ENCODE data around the gene TAC3. TPM values are rescaled to one million over a fixed set of nuclear protein-coding genes. Genes with fewer than 3 reads are reported as not detected.

The TAC3 gene
- total and polyA plus RNA-seq, 2 of the 8 experiments (the other 6 are each of a cell fraction or from before 2014, with no cell fraction given), result 9.7 to 45.3 TPM

DNA sequence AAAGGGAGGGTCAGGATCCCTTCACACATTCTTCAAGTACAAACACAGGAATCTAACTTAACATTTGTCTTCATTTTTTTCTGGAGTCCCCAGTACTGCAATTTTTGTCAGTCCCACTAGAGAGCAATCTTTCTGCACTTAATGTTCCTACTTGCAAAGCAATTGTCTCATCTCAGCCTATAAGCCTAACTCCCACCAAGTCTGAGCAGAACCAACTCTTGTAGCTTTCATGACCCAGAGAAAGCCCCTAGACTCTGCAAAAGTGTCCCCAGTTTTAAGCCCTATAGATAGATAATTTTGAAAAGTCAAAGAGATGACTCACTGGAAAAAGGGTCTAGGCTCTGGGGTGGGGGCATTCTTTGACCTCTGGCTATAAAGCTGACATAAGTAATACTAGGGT, 8.2 kb downstream of the TAC3 start:
- H3K79me1 ChIP-seq (ENCODE audit: low read depth, low read length), result peaks cover 9% of the 10 kb centered on the region; the same call in 1 of the 2 replicates
- ChIA-PET POLR2A (ENCODE audit: partially characterized antibody) (interaction anchor here (0.5 to 3.7 kb wide), 4 partner anchors 43 to 283 kb away, joined by 3 to 17 read pairs (median 4); partner anchors contain the start of genes NACA and STAT6), CTCF (ENCODE audit: partially characterized antibody) (interaction anchor here (0.6 to 10.1 kb wide), 29 partner anchors 11 to 254 kb away, joined by 3 to 95 read pairs (median 4); partner anchors contain the start of genes MYO1A and TAC3)
- no peak for DNase-seq (ENCODE audit: low read depth in 1 of 2, low spot score in 2 of 2)
- H3K4ac ChIP-seq (replicated peaks; ENCODE audit: insufficient read length, low read depth, low read length), result no peak overlapping the region
- no peak overlapping the region for H3K4me3 ChIP-seq (ENCODE audit: extremely low read depth in 1 of 4, insufficient read depth in 2 of 4, low read depth in 3 of 4, low read length in 4 of 4)
- H3K9me3 ChIP-seq (ENCODE audit: insufficient read depth in 2 of 2, low read depth in 1 of 2, low read length in 1 of 2), result no peaks in the 10 kb centered on the region
- no peak overlapping the region for H2BK20ac ChIP-seq (ENCODE audit: low read length)
- H3K4me1 ChIP-seq (replicated peaks in 1 of 4; ENCODE audit: control insufficient read depth in 3 of 4, insufficient read depth in 4 of 4, low read length in 3 of 4), result peaks cover 2 to 15% (median 11%) of the 10 kb centered on the region in 4 experiments
- no peak overlapping the region for H2BK15ac ChIP-seq (ENCODE audit: low read length)
- H3K23ac ChIP-seq (ENCODE audit: insufficient read length), result no peak overlapping the region
- H2AK5ac ChIP-seq (ENCODE audit: low read depth, low read length), result no peak overlapping the region
- H4K20me1 ChIP-seq (replicated peaks in 1 of 2; ENCODE audit: control insufficient read depth in 1 of 2, insufficient read depth in 2 of 2, low read length in 2 of 2), result peaks cover 0 to under 1% of the 10 kb centered on the region in 2 experiments
- no peak for FAIRE-seq
- no peak overlapping the region for H2AFZ ChIP-seq (ENCODE audit: low read length)
- no peak overlapping the region for H2BK12ac ChIP-seq (ENCODE audit: low read depth, low read length)
- H3K23me2 ChIP-seq (ENCODE audit: low read depth, low read length), result no peaks in the 10 kb centered on the region; the same call in 1 of the 2 replicates
- H3K9ac ChIP-seq (replicated peaks in 1 of 4; ENCODE audit: extremely low read depth in 1 of 4, low read depth in 3 of 4, low read length in 3 of 4), result no peak overlapping the region
- H4K91ac ChIP-seq (replicated peaks; ENCODE audit: insufficient read length, low read length), result no peak overlapping the region
- H4K8ac ChIP-seq (ENCODE audit: extremely low read depth, insufficient read depth, low read length), result no peak overlapping the region
- H3K79me2 ChIP-seq (ENCODE audit: control insufficient read depth in 1 of 2, insufficient read depth in 2 of 2, low read length in 2 of 2), result peaks cover 0 to 27% of the 10 kb centered on the region in 2 experiments
- H3K18ac ChIP-seq (ENCODE audit: extremely low read depth, low read length), result no peak overlapping the region
- H2BK120ac ChIP-seq (replicated peaks; ENCODE audit: low read depth, low read length), result no peak overlapping the region
- no peak overlapping the region for H3K14ac ChIP-seq (ENCODE audit: insufficient read length)
- H2BK5ac ChIP-seq (ENCODE audit: low read depth, low read length), result no peak overlapping the region
- no peak overlapping the region for H3K56ac ChIP-seq (replicated peaks; ENCODE audit: insufficient read length, low read depth, low read length)
- no peak overlapping the region for H3K27ac ChIP-seq (ENCODE audit: low read depth, low read length)
- peaks cover 12 to 15% (median 14%) of the 10 kb centered on the region in 4 experiments for H3K36me3 ChIP-seq (ENCODE audit: control insufficient read depth in 2 of 4, insufficient read depth in 4 of 4, low read length in 3 of 4)
- no peaks in the 10 kb centered on the region for H3K27me3 ChIP-seq (replicated peaks in 1 of 4; ENCODE audit: control insufficient read depth in 3 of 4, extremely low read depth in 1 of 4, insufficient read depth in 3 of 4, low read length in 3 of 4)
- no peak overlapping the region for H4K5ac ChIP-seq (ENCODE audit: insufficient read length, low read depth, low read length)
- peak; percentile 73 to 76 for TF ChIP-seq RAD21 (IDR thresholded peaks at IDR 0.05 in 1 of 2, conservative IDR thresholded peaks at IDR 0.05 in 1 of 2; ENCODE audit: low read depth in 2 of 2, low read length in 2 of 2)
- no peak for TF ChIP-seq BRCA1 (IDR thresholded peaks at IDR 0.05; ENCODE audit: low read depth, low read length)
- TF ChIP-seq, protein P1, sequence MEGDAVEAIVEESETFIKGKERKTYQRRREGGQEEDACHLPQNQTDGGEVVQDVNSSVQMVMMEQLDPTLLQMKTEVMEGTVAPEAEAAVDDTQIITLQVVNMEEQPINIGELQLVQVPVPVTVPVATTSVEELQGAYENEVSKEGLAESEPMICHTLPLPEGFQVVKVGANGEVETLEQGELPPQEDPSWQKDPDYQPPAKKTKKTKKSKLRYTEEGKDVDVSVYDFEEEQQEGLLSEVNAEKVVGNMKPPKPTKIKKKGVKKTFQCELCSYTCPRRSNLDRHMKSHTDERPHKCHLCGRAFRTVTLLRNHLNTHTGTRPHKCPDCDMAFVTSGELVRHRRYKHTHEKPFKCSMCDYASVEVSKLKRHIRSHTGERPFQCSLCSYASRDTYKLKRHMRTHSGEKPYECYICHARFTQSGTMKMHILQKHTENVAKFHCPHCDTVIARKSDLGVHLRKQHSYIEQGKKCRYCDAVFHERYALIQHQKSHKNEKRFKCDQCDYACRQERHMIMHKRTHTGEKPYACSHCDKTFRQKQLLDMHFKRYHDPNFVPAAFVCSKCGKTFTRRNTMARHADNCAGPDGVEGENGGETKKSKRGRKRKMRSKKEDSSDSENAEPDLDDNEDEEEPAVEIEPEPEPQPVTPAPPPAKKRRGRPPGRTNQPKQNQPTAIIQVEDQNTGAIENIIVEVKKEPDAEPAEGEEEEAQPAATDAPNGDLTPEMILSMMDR (IDR thresholded peaks at IDR 0.05; ENCODE audit: control extremely low read depth in 1 of 3, insufficient read depth in 1 of 3, low read depth in 1 of 3, low read length in 3 of 3), result peak in 2 of 3 experiments; percentile 53 to 60; a peak in 3 of 4 replicates
- no peak overlapping the region for H3K4me2 ChIP-seq (ENCODE audit: insufficient read depth in 1 of 2, low read depth in 2 of 2, low read length in 2 of 2)

All from H1 (cell line).